GM10266 (cell line): ENCODE results near the gene AKAP17A.
"Not testable (repeated sequence)": the region's sequence is repeated elsewhere in the genome, so short reads cannot be mapped to it uniquely, and the experiment has no call there.

Source experiments
- DNase-seq: peaks from one replicate; pipeline ENCODE4 v3.0.0; 2012; ENCODE audit errors: extremely low spot score
- CTCF ChIP-seq: IDR thresholded peaks from 2 replicates; pipeline ENCODE4 v1.5.1; 2012; ENCODE audit warnings: mild to moderate bottlenecking, low read depth; ENCODE audit not compliant: control insufficient read depth, insufficient read depth; ENCODE audit errors: missing control alignments

Gene AKAP17A

GRCh38 chrX:1555370-1555769 is 36.0 kb upstream of the AKAP17A start:
- no peak for DNase-seq
- no peak for TF ChIP-seq CTCF

DNA sequence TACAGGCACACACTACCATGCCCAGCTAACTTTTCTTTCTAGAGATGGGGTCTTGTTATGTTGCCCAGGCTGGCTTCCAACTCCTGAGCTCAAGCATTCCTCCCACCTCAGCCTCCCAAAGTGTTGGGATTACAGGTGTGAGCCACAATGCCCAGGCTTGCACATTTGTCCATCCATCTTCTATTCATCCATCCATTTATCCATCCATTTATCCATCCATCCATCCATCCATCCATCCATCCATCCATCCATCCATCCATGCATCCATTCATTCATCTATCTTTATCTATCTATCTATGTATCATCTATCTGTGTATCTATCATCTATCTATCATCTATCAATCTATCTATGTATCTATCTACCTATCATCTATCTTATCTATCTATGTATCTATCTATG is 34.0 kb upstream of the AKAP17A start:
- DNase-seq, result not testable (repeated sequence)

DNA sequence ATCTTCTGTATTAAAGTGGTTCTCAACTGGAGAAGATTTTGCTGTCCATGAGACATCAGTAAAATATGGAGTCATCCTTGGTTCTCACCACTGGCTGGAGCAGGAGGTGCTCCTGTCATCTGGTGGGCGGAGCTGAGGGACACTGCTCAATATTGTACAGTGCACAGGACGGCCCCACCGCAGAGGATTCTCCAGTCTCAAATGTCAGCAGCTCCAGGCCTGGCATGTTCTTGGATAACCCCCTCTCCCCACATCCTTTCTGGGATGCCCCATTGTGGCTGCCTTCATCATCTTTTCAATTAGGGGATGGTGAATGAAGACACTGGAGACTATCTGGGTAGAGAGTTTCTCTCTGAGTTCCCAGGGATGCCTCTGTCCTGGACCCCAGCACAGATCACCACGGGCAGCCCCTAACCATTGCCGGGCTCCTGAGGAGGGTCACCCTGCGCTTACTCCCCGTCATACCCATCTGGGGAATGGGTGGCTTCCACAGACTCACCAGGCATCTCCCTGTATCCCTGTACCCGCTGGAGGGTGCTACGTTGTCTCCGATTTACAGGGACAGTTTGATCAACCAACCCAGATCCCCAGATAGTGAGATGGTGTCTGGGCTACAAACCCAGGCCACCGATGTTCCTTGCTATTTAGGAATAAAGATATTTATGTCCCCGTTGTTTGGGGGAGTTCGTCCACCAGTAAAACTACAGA is 32.5 kb upstream of the AKAP17A start:
- no peak for DNase-seq
- no peak for TF ChIP-seq CTCF

- no peak for DNase-seq
- TF ChIP-seq CTCF, result no peak
Measured at GRCh38 chrX:1561164-1561563, 30.2 kb upstream of the AKAP17A start.

- not testable (repeated sequence) for DNase-seq
Measured at GRCh38 chrX:1564077-1564476, 27.3 kb upstream of the AKAP17A start.

DNA sequence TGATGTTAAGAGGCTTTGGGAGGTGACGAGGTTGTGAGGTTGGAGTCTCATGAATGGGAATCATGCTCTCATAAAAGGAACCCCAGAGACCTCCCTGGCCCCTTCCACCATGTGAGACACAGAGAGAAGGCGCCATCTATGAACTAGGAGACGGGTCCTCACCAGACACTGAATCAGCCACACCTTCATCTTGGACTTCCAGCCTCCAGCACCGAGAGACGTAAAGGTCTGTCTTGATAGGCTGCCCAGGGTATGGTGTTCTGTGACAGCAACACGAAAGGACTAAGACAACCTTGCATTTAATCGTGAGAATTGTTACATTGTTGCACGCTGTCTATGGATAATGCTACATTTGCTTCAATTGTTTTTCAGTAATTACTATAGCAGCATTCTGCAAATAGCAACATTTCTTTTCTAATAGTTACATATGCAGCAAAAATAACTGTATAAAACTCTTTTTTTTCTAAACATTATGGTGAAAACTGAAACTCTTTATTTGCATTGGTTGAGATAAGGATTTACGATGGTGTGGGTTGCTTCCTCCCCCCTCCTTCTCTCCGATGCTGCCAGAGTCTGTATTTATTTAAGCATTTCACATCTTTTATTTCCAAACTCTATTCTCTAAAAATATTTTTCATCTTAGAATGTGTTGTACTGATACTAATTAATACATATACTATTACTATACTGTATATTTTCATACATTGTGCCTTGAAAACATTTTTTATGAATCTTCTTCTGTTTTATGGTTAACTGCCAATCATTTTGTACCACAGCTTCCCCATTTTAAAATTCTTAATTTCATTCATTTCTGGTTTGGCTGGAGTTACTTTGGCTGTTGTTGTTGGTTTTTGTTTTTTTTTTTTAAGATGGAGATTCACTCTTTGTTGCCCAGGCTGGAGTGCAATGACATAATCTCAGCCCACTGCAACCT is 26.4 kb upstream of the AKAP17A start:
- DNase-seq, result no peak
- no peak for TF ChIP-seq CTCF

DNA sequence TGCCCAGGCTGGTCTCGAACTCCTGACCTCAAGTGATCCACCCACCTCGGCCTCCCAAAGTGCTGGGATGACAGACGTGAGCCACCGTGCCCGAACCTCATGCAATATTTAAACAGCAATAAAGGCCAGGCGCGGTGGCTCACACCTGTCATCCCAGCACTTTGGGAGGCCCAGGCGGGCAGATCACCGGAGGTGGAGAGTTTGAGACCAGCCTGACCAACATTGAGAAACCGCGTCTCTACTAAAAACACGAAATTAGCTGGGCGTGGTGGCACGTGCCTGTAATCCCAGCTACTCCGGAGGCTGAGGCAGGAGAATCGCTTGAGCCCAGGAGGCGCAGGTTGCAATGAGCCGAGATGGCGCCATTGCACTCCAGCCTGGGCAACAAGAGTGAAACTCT is 17.2 kb upstream of the AKAP17A start:
- DNase-seq, result not testable (repeated sequence)

DNA sequence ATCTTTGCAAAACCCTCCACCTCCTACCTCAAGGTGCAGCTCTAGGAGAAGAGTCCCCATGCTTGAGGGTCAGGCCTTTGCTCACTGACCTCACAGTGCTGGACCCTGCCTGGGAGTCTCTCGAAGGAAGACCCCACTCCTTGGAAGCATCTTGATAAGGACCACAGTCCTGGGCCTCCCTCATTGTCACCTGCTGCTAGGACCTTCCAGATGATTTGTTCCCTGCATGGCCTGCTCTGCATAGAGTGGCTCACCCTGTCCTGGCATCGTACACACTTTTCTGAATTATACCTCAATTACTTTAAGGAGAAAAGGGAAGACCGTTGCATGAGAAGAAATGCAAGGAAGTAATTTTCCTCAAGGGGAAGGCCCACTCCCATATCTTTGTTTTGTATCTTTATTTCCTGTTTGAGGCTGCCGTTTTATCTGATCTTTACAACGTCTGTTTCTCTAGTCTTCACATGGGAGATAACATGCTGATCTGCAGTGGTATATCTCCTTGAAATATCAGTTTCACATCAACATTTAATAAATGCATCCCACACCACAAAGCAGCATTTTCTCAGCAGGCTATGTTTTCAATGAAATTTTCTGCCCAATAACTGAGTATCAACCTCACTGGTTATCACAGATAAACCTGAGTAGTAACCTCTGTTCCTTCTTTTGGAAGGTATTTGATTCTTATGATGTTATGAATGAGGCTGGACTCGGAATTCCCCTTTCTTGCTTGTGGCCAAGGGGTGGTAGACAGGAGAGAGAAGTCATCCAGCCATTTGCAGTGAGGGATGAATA is 15.0 kb upstream of the AKAP17A start:
- no peak for DNase-seq
- no peak for TF ChIP-seq CTCF
